MG63 (cell line): Measurements from ENCODE around the gene OPCML. TPM values are rescaled to one million over a fixed set of nuclear protein-coding genes. Genes with fewer than 3 reads are reported as not detected.

Source experiments
- DNase-seq: peaks from one replicate; pipeline ENCODE4 v3.0.0-alpha.2; 2020
- H3K27me3 ChIP-seq: fragments of 250-450 bp; sonication (Bioruptor Pico); 2 replicates; pipeline ENCODE4 v1.5.1; 2020; ENCODE audit warnings: mild to moderate bottlenecking, moderate library complexity
- H3K36me3 ChIP-seq: fragments of 250-450 bp; sonication (Bioruptor Pico); 2 replicates; pipeline ENCODE4 v1.5.1; 2020; ENCODE audit warnings: mild to moderate bottlenecking, moderate library complexity
- H3K4me3 ChIP-seq: fragments of 250-450 bp; sonication (Bioruptor Pico); 2 replicates; pipeline ENCODE4 v1.5.1; 2020; ENCODE audit warnings: mild to moderate bottlenecking, moderate library complexity
- H3K9me3 ChIP-seq: fragments of 250-450 bp; sonication (Bioruptor Pico); 2 replicates; pipeline ENCODE4 v1.5.1; 2020; ENCODE audit warnings: mild to moderate bottlenecking, moderate library complexity
- total RNA-seq: library from RNA; depleted of rRNA; stranded (reverse); fragments of >200 nt; shearing (Covaris generic); gene quantifications from 2 replicates; pipeline ENCODE4 v1.2.3, GENCODE V29; 2014; ENCODE audit warnings: low replicate concordance

Gene OPCML
- total RNA-seq, 1 experiment from 2014 or later: not detected

DNA sequence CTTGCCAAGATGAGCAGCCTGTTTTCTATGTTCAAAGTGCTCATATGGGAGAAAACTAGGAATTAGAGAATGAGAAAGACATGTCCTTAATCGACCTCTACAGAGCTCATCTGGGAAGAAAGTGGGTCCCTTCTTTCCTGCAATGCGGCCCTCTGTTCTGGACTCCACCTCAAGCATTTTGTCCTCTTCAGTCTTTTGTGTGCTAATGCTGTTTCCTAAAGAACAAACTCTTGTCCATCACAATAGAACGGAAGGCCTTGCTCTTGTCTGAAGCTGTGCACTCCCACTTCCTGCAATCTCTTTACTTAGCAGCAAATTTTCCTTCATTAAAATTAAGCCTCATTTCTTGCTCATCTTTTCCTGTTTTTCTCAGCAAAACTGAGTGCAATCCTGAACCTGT is 206.6 kb downstream of the OPCML start:
- no peaks in the 10 kb centered on the region for H3K9me3 ChIP-seq
- no peaks in the 10 kb centered on the region for H3K36me3 ChIP-seq
- no peaks in the 10 kb centered on the region for H3K27me3 ChIP-seq
- no peak for DNase-seq
- no peak overlapping the region for H3K4me3 ChIP-seq

DNA sequence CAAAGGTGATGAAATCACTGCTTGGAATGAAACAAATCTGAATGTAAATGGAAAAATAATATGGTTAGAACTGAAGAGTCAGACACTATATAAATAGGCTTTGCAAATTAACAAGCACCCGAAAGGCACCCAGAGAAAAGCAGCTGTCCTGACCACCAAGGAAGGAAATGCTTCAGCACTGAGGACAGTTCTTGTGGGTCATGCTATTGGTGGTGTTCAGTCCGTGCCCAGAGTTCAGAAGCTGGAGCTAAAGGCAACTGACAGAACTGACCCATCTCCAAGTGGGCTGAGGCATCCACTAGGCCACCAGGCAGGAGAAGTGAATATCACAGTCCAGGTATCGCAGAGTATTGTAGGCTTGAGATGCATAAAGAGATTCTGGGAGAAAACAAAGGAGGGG is 208.9 kb downstream of the OPCML start:
- no peaks in the 10 kb centered on the region; the same call in 1 of the 2 replicates for H3K27me3 ChIP-seq
- H3K36me3 ChIP-seq: no peaks in the 10 kb centered on the region

DNA sequence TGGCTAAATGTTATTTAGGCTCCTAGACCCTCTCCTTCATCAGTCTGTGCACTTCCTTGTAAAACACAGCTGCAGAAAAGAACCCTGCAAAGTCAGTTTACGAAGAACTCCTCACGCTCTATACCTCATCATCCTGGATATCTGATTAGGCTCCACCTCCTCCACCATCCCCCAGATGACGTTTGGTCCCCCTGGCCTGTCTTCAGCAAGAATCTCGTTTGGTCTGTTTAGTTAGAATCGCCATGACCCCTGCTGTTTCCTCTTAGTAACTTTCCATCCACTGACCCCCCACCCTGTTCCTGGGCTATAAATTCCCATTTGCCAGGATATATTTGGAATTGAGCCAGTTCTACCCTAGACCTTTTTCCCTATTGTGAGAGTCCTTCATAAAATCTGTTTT is 214.1 kb downstream of the OPCML start:
- no peak for DNase-seq
- no peaks in the 10 kb centered on the region for H3K36me3 ChIP-seq
- no peaks in the 10 kb centered on the region; the same call in 1 of the 2 replicates for H3K27me3 ChIP-seq
- H3K4me3 ChIP-seq: no peak overlapping the region
- H3K9me3 ChIP-seq: no peaks in the 10 kb centered on the region

More for the DNA sequence above, 208.9 kb downstream of the OPCML start:
- Histone ChIP-seq H3K9me3 (no peaks in the 10 kb centered on the region), H3K4me3 (no peak overlapping the region)
- DNase-seq: no peak

DNA sequence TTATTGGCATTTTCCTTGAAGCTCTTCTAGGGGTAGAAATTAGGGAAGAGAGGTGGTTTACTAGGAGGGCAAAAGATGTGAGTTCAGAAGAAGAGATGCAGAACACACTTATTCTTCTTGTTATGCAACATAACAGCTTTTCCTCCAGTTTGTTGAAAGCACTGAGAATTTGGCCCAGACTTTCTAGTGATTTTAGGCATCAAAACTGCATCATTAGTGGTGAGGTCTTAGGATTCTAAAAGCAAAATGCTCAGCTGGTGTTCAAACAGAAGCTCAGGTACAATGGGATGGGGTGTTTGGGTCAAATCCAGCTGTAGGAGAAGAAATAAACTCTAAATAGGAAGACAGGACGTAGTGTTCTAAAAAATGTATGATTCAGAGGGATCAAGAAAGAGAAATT is 221.1 kb downstream of the OPCML start:
- no peaks in the 10 kb centered on the region for H3K27me3 ChIP-seq
- no peak overlapping the region for H3K4me3 ChIP-seq
- DNase-seq: no peak
- H3K36me3 ChIP-seq: no peaks in the 10 kb centered on the region
- no peaks in the 10 kb centered on the region for H3K9me3 ChIP-seq

DNA sequence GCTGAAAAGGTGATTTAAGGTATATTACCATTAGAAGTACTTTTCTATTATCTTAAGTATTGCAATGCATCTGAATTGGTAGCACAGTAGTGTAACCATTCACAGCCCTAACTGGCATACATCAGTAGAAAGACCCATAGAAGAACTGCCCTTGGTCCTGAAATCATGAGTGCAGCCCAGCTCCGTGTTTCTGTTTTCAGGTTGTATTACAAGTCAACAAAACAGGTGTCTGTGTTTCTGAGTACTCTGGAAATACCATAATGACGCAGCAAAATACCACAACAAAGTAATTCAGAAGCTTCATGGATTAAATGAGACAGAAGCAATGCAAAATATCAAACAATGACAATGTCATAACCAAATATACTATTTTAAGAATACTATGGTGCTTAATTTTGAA is 226.3 kb downstream of the OPCML start:
- no peak overlapping the region for H3K4me3 ChIP-seq
- no peaks in the 10 kb centered on the region for H3K9me3 ChIP-seq
- H3K27me3 ChIP-seq: no peaks in the 10 kb centered on the region
- no peaks in the 10 kb centered on the region for H3K36me3 ChIP-seq
- DNase-seq: no peak

DNA sequence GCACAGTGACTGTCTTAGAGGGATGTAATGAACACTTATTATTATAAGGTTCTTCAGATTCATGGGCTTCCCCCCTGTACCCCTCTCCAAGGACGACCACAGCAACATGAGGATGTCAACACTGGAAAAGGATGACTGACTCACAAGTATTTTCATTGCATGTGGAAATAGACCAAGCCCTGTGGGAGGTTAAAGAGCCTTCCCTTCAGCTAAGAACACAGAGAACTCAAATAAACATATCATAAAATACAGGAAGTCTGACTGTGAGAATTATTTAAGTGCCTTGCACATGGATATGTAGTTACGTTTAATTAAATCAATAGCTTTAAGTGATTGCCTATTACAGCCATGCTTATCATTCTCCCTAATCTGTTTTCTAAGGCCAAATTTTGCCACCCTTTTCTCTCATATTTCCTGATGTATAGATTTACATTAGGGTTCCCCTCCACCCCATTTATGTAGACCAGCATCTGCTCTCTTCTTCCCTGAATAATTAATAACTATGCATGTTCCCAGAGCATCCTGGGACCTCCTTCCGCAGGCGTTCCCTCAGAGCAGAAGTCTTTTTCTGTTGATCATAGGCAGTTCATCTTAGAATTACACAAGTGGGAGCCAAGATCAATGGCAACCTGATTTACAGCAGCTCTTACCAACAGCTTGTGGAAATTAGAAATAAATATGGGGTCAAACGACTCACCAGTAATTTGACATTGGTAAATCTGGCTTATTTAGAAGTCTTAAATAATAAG is 226.9 kb downstream of the OPCML start:
- no peak for DNase-seq
- H3K9me3 ChIP-seq: no peaks in the 10 kb centered on the region
- no peaks in the 10 kb centered on the region for H3K36me3 ChIP-seq
- H3K27me3 ChIP-seq: no peaks in the 10 kb centered on the region
- no peak overlapping the region for H3K4me3 ChIP-seq

DNA sequence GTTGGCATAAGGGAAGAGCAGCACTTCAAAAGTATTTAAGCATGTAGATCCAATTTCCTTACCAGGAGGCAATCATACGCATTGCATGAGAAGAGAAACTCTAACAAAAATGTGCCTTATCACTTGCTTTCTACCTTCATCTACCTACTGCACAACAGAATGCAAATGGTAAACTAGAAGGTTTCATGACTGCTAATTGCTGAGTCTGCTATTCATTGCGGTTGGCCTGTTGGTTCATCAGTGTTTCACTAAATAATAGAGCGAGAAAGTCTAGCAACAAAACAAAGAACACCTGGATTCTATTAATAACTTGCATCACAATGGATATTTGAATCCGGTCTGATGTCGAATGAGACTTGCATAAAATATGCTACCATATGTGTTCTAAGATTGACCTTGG is 229.0 kb downstream of the OPCML start:
- H3K36me3 ChIP-seq: no peaks in the 10 kb centered on the region
- no peaks in the 10 kb centered on the region for H3K9me3 ChIP-seq
- DNase-seq: no peak
- H3K4me3 ChIP-seq: no peak overlapping the region
- H3K27me3 ChIP-seq: no peaks in the 10 kb centered on the region

DNA sequence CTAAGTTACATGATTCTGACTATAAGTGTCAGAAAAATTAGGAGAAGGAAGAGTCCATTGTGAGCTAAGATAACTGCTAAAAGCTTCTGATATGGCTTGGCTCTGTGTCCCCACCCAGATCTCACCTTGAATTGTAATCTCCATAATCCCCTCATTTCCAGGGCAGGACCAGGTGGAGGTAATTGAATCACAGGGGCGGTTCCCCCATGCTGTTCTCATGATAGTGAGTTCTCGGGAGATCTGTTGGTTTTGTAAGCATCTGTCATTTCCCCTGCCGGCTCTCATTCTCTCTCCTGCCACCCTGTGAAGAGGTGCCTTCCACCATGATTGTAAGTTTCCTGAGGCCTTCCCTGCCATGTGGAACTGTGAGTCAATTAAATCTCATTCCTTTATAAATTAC is 230.2 kb downstream of the OPCML start:
- Histone ChIP-seq H3K36me3 (no peaks in the 10 kb centered on the region), H3K9me3 (no peaks in the 10 kb centered on the region), H3K27me3 (no peaks in the 10 kb centered on the region), H3K4me3 (no peak overlapping the region)
- DNase-seq: no peak

DNA sequence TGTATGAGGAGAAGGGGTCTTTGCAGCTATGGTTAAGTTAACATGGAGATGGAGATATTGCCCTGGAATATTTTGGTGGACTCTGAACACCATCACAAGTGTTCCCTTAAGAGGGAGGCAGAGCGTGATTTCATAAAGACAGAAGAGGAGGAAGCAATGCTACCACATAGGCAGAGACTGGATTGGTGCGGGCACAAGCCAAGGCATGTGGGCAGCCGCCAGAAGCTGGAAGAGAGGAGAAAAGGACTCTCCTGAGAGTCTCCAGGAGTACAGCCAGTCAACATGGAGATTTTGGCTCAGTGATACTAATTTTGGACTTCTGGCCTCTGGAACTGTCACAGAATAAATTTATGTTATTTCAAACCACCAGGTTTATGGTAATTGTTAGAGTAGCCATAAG is 231.6 kb downstream of the OPCML start:
- H3K4me3 ChIP-seq: no peak overlapping the region
- no peaks in the 10 kb centered on the region for H3K9me3 ChIP-seq
- no peaks in the 10 kb centered on the region for H3K27me3 ChIP-seq
- DNase-seq: no peak
- H3K36me3 ChIP-seq: no peaks in the 10 kb centered on the region

DNA sequence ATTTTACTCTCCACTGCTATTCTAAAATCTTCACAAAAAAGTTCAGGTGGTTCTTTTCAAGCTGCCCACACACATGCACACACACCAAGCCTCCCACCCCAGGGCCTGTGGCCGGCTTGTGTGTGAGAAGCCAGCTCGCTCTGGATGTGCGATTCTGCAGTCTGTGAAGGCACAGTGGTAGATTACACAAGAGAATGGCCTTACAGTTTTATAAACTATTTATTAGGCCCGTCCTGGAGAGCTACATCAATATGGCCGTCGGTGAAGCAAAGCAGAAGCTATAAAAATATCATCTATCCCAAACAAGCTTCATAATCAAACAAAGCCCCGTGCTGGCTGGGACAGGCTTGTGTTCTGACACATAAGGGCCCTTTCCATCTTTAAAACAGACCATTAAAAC is 240.5 kb downstream of the OPCML start:
- H3K9me3 ChIP-seq: no peaks in the 10 kb centered on the region
- no peak for DNase-seq
- no peaks in the 10 kb centered on the region for H3K27me3 ChIP-seq
- no peak overlapping the region for H3K4me3 ChIP-seq
- no peaks in the 10 kb centered on the region for H3K36me3 ChIP-seq

DNA sequence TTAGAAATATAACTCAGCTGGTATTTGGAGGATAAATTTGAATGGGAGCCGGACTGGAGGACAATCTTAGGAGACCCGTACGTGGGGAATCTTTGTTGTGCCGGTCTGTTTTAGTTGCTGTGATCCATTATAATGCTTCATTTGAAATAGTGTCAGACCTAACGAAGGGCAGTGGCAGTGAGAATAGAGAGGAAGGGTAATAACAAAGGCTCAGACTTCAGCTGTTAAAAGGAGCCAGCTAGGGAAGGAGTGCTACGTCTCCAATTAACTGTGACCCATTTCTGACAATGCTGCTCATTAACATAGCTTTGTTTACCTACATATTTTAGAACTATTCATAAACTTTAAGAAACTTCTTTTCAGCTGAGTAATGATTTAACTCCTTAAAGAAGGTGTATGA is 246.9 kb downstream of the OPCML start:
- DNase-seq: no peak
- no peaks in the 10 kb centered on the region for H3K9me3 ChIP-seq
- H3K36me3 ChIP-seq: no peaks in the 10 kb centered on the region
- H3K4me3 ChIP-seq: no peak overlapping the region
- no peaks in the 10 kb centered on the region for H3K27me3 ChIP-seq

DNA sequence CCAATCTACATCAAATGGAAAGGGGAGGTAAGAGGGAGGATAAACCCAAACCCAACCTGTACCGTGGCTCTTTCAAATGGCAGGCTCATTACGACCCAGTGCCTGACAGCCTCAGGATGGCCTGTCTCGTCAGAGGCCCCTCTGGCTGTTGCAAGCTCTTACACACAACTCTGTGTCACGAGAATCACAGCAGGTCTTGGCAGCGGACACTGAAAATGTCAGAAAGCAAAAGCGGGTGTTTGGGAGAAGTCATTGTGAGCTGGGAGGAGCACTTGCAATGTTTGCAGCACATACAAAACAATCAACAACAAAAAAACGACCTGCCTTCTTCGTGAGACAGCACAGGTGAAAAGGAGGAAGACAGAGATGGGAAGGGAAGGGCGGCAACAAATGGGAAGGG is 248.1 kb downstream of the OPCML start:
- Histone ChIP-seq H3K9me3 (no peaks in the 10 kb centered on the region), H3K4me3 (no peak overlapping the region), H3K27me3 (no peaks in the 10 kb centered on the region), H3K36me3 (no peaks in the 10 kb centered on the region)
- DNase-seq: no peak

DNA sequence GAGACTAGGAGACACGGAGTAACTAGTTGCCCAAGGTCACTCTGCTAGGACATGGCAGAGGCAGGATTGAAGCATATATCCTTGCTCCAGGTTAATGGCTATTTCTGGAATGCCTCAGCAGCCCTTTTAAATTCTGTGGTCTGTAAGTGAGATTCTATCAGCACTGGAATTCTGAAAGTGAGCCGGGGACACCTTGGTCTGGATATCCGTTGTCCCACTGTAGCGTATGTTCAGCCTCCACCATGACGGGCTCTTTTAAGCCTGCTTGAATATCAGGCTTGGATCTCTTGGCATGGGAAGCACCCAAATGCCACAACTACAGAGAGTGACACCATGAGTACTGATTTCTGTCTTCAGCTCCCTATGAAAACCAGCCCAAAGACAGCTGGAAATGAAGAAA is 254.4 kb downstream of the OPCML start:
- no peaks in the 10 kb centered on the region for H3K36me3 ChIP-seq
- no peak for DNase-seq

DNA sequence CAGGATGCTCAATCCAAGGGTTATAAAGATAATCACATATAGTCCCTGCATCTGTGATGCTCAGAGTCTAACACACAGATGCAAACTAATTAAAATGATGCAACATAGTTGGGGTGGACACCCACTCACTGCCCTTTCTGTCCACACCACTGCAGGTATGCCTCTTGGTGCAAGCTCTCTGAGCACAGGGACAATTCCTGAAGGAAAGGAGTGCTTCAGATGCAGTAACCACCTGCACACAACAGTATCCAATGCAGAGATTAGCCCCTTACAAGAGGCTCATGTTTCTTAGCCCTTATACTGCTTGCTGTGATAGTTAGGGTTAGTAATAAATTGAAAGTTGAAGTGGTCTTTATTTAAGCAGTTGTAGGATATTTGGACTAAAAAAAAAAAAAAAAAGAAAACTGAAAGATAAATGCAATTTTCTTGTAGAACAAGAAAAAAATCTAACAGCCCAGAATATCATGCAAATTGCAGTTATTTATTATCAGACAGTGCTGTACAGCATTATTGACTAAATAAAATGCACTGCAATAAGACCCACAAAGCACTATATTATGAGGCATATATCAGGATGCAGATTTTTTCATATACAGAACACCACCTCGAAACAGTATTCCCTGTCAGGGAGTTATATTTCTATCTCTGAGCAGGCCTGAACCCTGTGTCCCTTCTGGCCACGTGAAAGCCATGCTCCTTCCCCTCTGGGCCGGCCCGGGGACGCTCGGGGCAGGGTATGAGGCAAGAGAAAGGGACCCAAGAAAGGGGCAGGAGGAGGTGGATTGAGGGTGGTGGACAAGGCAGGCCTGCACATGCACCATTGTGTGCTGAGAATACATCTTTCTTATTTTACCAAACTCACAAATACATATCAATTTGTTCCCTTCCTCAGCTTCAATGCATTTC is 260.2 kb downstream of the OPCML start:
- Histone ChIP-seq H3K27me3 (no peaks in the 10 kb centered on the region), H3K36me3 (no peaks in the 10 kb centered on the region), H3K4me3 (no peak overlapping the region), H3K9me3 (no peaks in the 10 kb centered on the region)
- DNase-seq: no peak

More for the DNA sequence above, 254.4 kb downstream of the OPCML start:
- Histone ChIP-seq H3K4me3 (no peak overlapping the region), H3K27me3 (no peaks in the 10 kb centered on the region), H3K9me3 (no peaks in the 10 kb centered on the region)

DNA sequence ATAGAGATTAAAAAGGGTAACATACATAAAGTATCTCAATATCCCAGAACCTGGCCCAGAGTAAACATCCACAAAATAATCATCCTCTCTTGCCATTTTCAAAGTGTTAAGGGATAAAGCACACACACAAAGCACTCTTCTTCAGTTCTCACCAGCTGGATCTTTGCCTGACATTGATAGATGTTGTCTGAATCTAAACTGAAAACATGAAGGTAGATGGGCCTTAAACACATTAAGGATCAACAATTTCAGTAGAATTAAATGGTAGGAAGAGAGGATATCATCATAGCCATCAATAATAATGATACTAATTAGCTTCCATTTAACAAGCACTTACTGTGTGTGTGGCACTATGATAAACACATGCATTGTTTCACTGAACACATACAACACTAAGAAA is 261.1 kb downstream of the OPCML start:
- no peak for DNase-seq
- Histone ChIP-seq H3K36me3 (no peaks in the 10 kb centered on the region), H3K27me3 (no peaks in the 10 kb centered on the region), H3K9me3 (no peaks in the 10 kb centered on the region), H3K4me3 (no peak overlapping the region)

DNA sequence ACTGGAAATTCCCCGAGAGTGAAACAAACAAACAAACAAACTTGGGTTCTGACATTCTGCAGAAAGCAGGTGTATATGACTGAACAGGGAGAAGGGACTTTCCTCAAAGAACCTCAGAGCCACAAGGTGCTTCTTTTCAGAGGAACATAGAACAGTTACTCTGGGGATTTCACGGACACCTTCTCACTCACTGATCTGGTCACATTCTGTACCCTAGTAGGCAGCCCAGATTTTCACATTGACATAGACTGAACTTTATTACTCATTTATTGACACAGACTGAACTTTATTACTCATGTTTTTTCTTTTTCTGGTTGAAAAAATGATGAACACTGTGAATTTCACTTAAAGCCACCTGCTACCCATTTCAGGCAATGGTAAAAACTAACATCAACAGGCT is 263.0 kb downstream of the OPCML start:
- DNase-seq: no peak
- H3K9me3 ChIP-seq: no peaks in the 10 kb centered on the region
- no peak overlapping the region for H3K4me3 ChIP-seq

DNA sequence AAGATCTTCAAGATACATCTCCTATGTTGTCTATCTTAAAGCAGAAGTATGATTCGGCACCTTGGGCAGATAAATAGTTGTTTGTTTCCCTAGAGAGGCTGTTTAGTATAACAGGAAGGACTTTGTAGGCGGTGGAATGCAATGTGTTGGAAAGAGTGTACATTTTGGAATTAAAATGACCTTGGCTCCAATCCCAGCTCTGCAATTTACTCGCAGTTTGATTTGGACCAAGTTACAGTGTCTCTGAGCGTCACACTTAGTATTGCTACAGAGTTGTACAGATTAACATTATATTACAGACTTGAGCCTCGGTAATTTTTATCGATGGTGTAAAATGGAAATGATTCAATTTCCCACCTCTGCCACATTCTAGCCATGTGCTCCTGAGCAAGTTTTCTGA is 265.3 kb downstream of the OPCML start:
- DNase-seq: no peak
- no peak overlapping the region for H3K4me3 ChIP-seq
- no peaks in the 10 kb centered on the region for H3K36me3 ChIP-seq
- peaks cover 2% of the 10 kb centered on the region; the same call in 1 of the 2 replicates for H3K27me3 ChIP-seq
- no peaks in the 10 kb centered on the region for H3K9me3 ChIP-seq

More for the DNA sequence above, 263.0 kb downstream of the OPCML start:
- no peaks in the 10 kb centered on the region for H3K27me3 ChIP-seq
- H3K36me3 ChIP-seq: no peaks in the 10 kb centered on the region
